HFFc6 (cell line): ENCODE results near the gene RAPGEF4. TPM values are rescaled to one million over a fixed set of nuclear protein-coding genes. Genes with fewer than 3 reads are reported as not detected.

Experiments used
- DNase-seq: peaks from one replicate; pipeline ENCODE4 v3.0.0-alpha.2; 2018
- H3K27ac Mint-ChIP-seq: 2 replicates; pipeline ENCODE4 v1.8.0; 2020; ENCODE audit warnings: mild to moderate bottlenecking, mixed read lengths
- H3K27me3 Mint-ChIP-seq: 2 replicates; pipeline ENCODE4 v1.8.0; 2021; ENCODE audit warnings: mild to moderate bottlenecking, moderate library complexity, mixed read lengths; ENCODE audit not compliant: insufficient read depth
- H3K36me3 Mint-ChIP-seq: 2 replicates; pipeline ENCODE4 v1.8.0; 2021; ENCODE audit warnings: low read depth, mixed read lengths
- H3K4me1 Mint-ChIP-seq: 2 replicates; pipeline ENCODE4 v1.8.0; 2020; ENCODE audit warnings: low read depth, mixed read lengths
- H3K4me3 Mint-ChIP-seq: 2 replicates; pipeline ENCODE4 v1.8.0; 2020; ENCODE audit warnings: mild to moderate bottlenecking, moderate library complexity, mixed read lengths
- H3K9me3 Mint-ChIP-seq: 2 replicates; pipeline ENCODE4 v1.8.0; 2020; ENCODE audit warnings: mild to moderate bottlenecking, mixed read lengths
- total RNA-seq, 6 experiments: library from RNA; stranded (reverse); fragmentation: NEBNext Ultra II Directional; extraction: Animal tissue kit (Norgen Biotek cat#: 25700); gene quantifications; 2 replicates in 1 of 6; 3 replicates in 5 of 6; pipeline ENCODE4 v1.2.3, GENCODE V29; 2021
- TF ChIP-seq, protein P1 (sequence below): fragments of 200-600 bp; sonication (generic); IDR thresholded peaks from 2 replicates; pipeline ENCODE4 v1.5.0; 2021; ENCODE audit warnings: antibody characterized with exemption, mild to moderate bottlenecking

The RAPGEF4 gene
- total RNA-seq, 6 experiments from 2014 or later: 0.14 to 0.37 (median 0.18) TPM

GRCh38 chr2:172977270-172978062 is 241.8 kb downstream of the RAPGEF4 start:
- Mint-ChIP-seq H3K4me1 (no peaks in the 10 kb centered on the region), H3K4me3 (no peak overlapping the region), H3K27ac (no peak overlapping the region), H3K36me3 (no peaks in the 10 kb centered on the region), H3K27me3 (peaks cover 16% of the 10 kb centered on the region), H3K9me3 (no peaks in the 10 kb centered on the region)
- TF ChIP-seq, protein P1, sequence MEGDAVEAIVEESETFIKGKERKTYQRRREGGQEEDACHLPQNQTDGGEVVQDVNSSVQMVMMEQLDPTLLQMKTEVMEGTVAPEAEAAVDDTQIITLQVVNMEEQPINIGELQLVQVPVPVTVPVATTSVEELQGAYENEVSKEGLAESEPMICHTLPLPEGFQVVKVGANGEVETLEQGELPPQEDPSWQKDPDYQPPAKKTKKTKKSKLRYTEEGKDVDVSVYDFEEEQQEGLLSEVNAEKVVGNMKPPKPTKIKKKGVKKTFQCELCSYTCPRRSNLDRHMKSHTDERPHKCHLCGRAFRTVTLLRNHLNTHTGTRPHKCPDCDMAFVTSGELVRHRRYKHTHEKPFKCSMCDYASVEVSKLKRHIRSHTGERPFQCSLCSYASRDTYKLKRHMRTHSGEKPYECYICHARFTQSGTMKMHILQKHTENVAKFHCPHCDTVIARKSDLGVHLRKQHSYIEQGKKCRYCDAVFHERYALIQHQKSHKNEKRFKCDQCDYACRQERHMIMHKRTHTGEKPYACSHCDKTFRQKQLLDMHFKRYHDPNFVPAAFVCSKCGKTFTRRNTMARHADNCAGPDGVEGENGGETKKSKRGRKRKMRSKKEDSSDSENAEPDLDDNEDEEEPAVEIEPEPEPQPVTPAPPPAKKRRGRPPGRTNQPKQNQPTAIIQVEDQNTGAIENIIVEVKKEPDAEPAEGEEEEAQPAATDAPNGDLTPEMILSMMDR: peak; percentile 35; the same call in 1 of the 2 replicates
- no peak for DNase-seq

GRCh38 chr2:172978063-172978383 is 242.4 kb downstream of the RAPGEF4 start:
- peaks cover 16% of the 10 kb centered on the region for H3K27me3 Mint-ChIP-seq
- no peaks in the 10 kb centered on the region for H3K4me1 Mint-ChIP-seq
- H3K36me3 Mint-ChIP-seq: no peaks in the 10 kb centered on the region
- no peaks in the 10 kb centered on the region for H3K9me3 Mint-ChIP-seq
- DNase-seq: no peak
- no peak overlapping the region for H3K4me3 Mint-ChIP-seq
- TF ChIP-seq, protein P1: no peak
- H3K27ac Mint-ChIP-seq: no peak overlapping the region

DNA sequence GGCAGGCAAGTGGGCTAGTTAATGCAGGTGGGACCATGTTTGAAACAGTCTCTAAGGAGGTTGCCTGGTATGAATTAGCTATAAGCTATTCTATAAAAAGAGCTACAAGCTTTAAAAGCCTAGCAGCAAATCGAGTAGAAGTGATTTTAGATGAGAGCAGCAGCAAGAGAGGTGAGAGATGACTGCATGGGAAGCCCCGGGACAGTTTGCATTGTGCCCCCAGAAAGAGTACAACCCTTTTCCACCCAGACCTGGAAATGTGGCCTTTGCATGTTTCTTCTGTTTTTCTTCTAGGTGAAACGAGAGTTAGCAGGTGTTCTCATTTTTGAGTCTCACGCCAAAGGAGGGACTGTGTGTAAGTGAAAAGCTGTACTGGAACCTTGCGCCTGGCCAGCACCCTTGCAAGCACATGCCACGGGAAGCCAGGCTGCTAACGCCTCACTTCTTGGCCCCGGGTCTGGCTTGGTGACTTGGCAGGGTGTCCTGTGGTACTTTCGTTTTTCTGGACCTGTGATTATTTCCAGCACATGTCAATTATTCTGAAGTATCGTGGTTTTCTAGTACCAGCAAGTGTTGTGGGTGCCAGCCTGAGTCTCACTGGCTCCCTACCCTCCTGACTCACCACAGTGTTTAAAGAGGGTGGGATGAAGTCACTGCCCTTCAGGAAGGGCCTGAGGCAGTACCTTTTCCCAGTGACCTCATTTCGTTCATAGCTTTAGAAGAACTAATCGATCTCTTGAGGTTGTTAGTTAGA is 249.7 kb downstream of the RAPGEF4 start:
- Mint-ChIP-seq H3K36me3 (no peaks in the 10 kb centered on the region), H3K27ac (peak overlapping the region; percentile 46), H3K4me3 (peak overlapping the region; percentile 79), H3K27me3 (peaks cover 6% of the 10 kb centered on the region), H3K9me3 (no peaks in the 10 kb centered on the region), H3K4me1 (peaks cover 17% of the 10 kb centered on the region)
- TF ChIP-seq, protein P1: no peak
- DNase-seq: peak; percentile 54

DNA sequence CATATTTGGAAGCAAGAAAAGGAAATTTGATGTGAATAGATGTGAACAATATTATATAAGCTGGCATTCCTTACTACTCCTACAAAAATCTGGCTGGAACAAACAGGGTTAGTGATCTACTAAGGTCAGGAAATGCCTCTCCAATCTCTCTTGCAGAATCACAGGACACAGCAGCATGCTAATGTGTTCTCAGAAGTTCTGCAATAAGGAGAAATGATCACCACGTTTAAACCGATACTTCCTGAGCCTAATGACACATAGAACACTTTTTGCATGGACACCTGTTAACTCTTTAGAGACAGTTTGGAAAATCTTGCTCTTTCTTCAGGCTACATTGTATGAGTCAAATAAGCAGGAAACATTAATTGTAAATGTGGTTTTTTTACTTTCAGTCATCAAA is 250.4 kb downstream of the RAPGEF4 start:
- TF ChIP-seq, protein P1: no peak
- Mint-ChIP-seq H3K27ac (peak overlapping the region; percentile 46), H3K9me3 (no peaks in the 10 kb centered on the region), H3K4me3 (peak overlapping the region; percentile 79), H3K36me3 (no peaks in the 10 kb centered on the region), H3K27me3 (peaks cover 2% of the 10 kb centered on the region), H3K4me1 (peaks cover 23% of the 10 kb centered on the region)
- DNase-seq: no peak

DNA sequence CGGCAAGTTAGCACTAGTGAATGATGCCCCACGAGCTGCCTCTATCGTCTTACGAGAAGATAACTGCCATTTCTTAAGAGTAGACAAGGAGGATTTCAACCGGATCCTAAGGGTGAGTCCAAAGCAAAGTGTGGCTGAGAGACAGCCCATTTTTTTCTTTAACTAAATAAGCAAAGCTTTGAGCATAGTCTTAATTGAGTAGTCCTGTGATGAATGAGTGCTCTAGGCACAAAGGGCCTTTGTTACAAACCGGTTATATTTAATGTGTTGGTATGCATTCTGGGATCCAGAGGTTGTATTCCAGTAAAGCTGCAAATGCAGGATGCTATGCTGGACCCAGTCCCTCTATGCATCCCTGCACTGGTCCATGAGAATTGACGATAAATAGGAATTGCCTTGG is 253.1 kb downstream of the RAPGEF4 start:
- TF ChIP-seq, protein P1: no peak
- peaks cover 2% of the 10 kb centered on the region for H3K27me3 Mint-ChIP-seq
- H3K27ac Mint-ChIP-seq: no peak overlapping the region
- DNase-seq: no peak
- no peaks in the 10 kb centered on the region for H3K9me3 Mint-ChIP-seq
- H3K36me3 Mint-ChIP-seq: no peaks in the 10 kb centered on the region
- no peak overlapping the region for H3K4me3 Mint-ChIP-seq
- peaks cover 23% of the 10 kb centered on the region for H3K4me1 Mint-ChIP-seq
